GM12892 (cell line): ENCODE data around the gene SLC39A11.
A peak's percentile ranks its signal among the peaks of the same experiment; 100 is the strongest.

Experiments
- DNase-seq: peaks from one replicate; pipeline ENCODE4 v3.0.0; 2011; ENCODE audit not compliant: insufficient read length
- FAIRE-seq: peaks from 2 replicates; lab custom pipeline; 2011; peaks lifted over from hg19 to GRCh38; lab: Jason Lieb, UNC
- POLR2A ChIP-seq: IDR thresholded peaks from 2 replicates; pipeline ENCODE4 v1.6.1; 2011; ENCODE audit warnings: low read depth, low read length, control low read depth
- POLR2AphosphoS5 ChIP-seq: IDR thresholded peaks from 2 replicates; pipeline ENCODE4 v1.6.1; 2011; ENCODE audit warnings: low read depth, low read length, control low read depth
- TAF1 ChIP-seq: IDR thresholded peaks from 2 replicates; pipeline ENCODE4 v1.6.1; 2011; ENCODE audit warnings: low read depth, mild to moderate bottlenecking, control low read depth, low read length, borderline replicate concordance

Gene SLC39A11

GRCh38 chr17:72749119-72749572 is 343.3 kb downstream of the SLC39A11 start:
- FAIRE-seq: no peak
- no peak for DNase-seq
- TF ChIP-seq TAF1 (no peak), POLR2AphosphoS5 (no peak), POLR2A (no peak)

- no peak for TF ChIP-seq POLR2AphosphoS5
- TF ChIP-seq TAF1: no peak
- TF ChIP-seq POLR2A: no peak
- DNase-seq: no peak
- FAIRE-seq: no peak
Measured at GRCh38 chr17:72747501-72747900, 345.0 kb downstream of the SLC39A11 start.

- DNase-seq (no peak), FAIRE-seq (no peak)
- TF ChIP-seq POLR2AphosphoS5: no peak
Measured at GRCh38 chr17:72745241-72745640, 347.2 kb downstream of the SLC39A11 start.

- FAIRE-seq: no peak
- no peak for TF ChIP-seq TAF1
- no peak for TF ChIP-seq POLR2AphosphoS5
- TF ChIP-seq POLR2A: no peak
- DNase-seq: no peak
Measured at GRCh38 chr17:72743037-72743467, 349.4 kb downstream of the SLC39A11 start.

GRCh38 chr17:72737151-72737690 is 355.3 kb downstream of the SLC39A11 start:
- FAIRE-seq (no peak), DNase-seq (no peak)
- TF ChIP-seq POLR2A (no peak), POLR2AphosphoS5 (no peak), TAF1 (no peak)

- no peak for FAIRE-seq
Measured at GRCh38 chr17:72735592-72735991, 356.9 kb downstream of the SLC39A11 start.

GRCh38 chr17:72735048-72735447 is 357.4 kb downstream of the SLC39A11 start:
- FAIRE-seq (no peak), DNase-seq (no peak)

More at GRCh38 chr17:72735592-72735991, 356.9 kb downstream of the SLC39A11 start:
- DNase-seq: no peak
- no peak for TF ChIP-seq POLR2AphosphoS5
- no peak for TF ChIP-seq TAF1
- TF ChIP-seq POLR2A: no peak

GRCh38 chr17:72734613-72735012 is 357.9 kb downstream of the SLC39A11 start:
- FAIRE-seq (no peak), DNase-seq (no peak)
- TF ChIP-seq TAF1 (no peak), POLR2A (no peak), POLR2AphosphoS5 (no peak)

More at GRCh38 chr17:72735048-72735447, 357.4 kb downstream of the SLC39A11 start:
- TF ChIP-seq POLR2AphosphoS5: no peak
- TF ChIP-seq TAF1: no peak
- no peak for TF ChIP-seq POLR2A

GRCh38 chr17:72733619-72734282 is 358.7 kb downstream of the SLC39A11 start:
- DNase-seq (no peak), FAIRE-seq (peak; percentile 24)
- no peak for TF ChIP-seq POLR2AphosphoS5
- TF ChIP-seq TAF1: no peak
- no peak for TF ChIP-seq POLR2A

GRCh38 chr17:72732893-72733618 is 359.4 kb downstream of the SLC39A11 start:
- DNase-seq: no peak
- no peak for TF ChIP-seq POLR2AphosphoS5
- TF ChIP-seq POLR2A: no peak
- TF ChIP-seq TAF1: no peak
- FAIRE-seq: no peak

- DNase-seq: no peak
- no peak for FAIRE-seq
- TF ChIP-seq POLR2A: no peak
- TF ChIP-seq TAF1: no peak
- no peak for TF ChIP-seq POLR2AphosphoS5
Measured at GRCh38 chr17:72730077-72730476, 362.4 kb downstream of the SLC39A11 start.

GRCh38 chr17:72726936-72727335 is 365.6 kb downstream of the SLC39A11 start:
- TF ChIP-seq TAF1 (no peak), POLR2A (0 out of 2 replicates have a peak, but pooled peaks have one; percentile 32), POLR2AphosphoS5 (no peak)
- DNase-seq (peak; percentile 35), FAIRE-seq (peak; percentile 93)
